Measurements from ENCODE around the gene PRR16.
A peak's percentile ranks its signal among the peaks of the same experiment; 100 is the strongest.
"Not testable (repeated sequence)": the region's sequence is repeated elsewhere in the genome, so short reads cannot be mapped to it uniquely, and the experiment has no call there.

PRR16 gene

DNA sequence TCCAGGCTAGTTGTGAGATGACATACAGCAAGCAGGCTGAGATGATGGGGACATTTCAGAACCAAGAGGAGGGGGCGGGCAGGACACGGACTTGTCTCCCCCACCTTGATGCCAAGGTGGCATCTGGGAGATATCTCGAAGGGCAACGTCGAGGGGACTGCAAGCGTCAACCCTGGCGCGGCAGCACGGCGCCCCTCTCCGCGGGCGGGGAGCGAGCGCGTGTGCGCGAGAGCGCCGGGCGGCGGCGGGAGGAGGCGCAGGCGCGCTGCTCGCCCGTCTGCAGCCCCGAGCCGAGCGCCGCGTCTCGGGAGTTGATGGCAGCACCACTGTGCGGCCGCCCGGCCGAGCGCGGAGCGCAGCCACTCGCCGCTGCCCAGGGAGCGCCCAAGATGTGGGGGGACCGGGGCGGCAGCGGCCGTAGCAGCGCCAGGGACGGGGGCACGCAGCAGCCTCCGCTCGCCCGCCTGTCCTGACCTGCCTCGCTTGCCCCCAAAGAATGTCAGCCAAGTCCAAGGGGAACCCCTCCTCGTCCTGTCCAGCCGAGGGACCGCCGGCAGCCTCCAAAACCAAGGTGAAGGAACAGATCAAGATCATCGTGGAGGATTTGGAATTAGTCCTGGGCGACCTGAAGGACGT lies at the start of gene PRR16:
Gene PRR16, plus strand, starts transcription at position 310 of the 636 bp plus-strand sequence.
- DNase-seq (ENCODE audit: low read depth) = peak; percentile 42
- TF ChIP-seq, protein P1, sequence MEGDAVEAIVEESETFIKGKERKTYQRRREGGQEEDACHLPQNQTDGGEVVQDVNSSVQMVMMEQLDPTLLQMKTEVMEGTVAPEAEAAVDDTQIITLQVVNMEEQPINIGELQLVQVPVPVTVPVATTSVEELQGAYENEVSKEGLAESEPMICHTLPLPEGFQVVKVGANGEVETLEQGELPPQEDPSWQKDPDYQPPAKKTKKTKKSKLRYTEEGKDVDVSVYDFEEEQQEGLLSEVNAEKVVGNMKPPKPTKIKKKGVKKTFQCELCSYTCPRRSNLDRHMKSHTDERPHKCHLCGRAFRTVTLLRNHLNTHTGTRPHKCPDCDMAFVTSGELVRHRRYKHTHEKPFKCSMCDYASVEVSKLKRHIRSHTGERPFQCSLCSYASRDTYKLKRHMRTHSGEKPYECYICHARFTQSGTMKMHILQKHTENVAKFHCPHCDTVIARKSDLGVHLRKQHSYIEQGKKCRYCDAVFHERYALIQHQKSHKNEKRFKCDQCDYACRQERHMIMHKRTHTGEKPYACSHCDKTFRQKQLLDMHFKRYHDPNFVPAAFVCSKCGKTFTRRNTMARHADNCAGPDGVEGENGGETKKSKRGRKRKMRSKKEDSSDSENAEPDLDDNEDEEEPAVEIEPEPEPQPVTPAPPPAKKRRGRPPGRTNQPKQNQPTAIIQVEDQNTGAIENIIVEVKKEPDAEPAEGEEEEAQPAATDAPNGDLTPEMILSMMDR (IDR thresholded peaks at IDR 0.05; ENCODE audit: insufficient read depth, low read depth, low read length, missing control alignments) = peak; percentile 11
- H3K4me3 ChIP-seq (ENCODE audit: low read depth, low read length) = peak within 1 kb of the TSS; percentile 37

DNA sequence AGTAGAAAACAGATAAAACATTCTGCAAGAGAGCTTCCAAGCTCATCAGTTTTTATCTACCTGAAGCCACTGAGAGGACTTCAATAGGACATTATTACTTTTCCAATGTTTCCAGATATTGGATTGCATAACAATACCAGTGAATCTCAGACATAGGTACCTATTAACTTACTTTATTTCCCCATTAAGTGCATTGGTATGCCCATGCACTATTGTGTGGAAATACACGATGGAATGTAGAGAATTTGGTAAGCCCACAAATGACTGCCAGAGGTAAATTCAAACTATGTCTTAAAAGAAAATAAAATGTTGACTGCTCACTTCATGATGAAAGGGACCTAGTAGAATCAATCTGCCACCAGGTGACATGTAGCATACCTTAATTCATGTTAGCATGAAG lies 48.1 kb upstream of the PRR16 start:
- no peak overlapping the region for H3K4me3 ChIP-seq (ENCODE audit: low read depth, low read length)
- DNase-seq (ENCODE audit: low read depth) = no peak
- TF ChIP-seq, protein P1 (IDR thresholded peaks at IDR 0.05; ENCODE audit: insufficient read depth, low read depth, low read length, missing control alignments) = no peak

DNA sequence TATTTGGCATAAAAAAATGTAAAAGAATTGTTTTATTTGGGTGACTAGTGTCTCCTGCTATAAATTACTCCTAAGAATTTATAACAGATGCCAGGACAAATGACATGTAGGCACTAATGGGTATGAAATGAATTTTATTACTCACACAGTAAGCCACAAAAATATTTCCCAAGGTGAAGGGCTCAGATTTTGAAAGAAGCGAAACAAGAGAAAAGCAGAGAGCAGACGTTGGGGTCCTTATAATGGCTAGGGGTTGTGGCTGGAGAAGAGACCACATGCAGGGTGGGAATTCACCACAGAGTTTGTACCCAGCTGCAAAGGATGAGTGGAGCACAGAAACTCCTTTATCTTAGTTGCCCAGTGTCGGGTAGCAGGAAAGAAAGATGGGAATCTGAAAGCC lies 45.0 kb upstream of the PRR16 start:
- TF ChIP-seq, protein P1 (IDR thresholded peaks at IDR 0.05; ENCODE audit: insufficient read depth, low read depth, low read length, missing control alignments) = no peak
- no peak for DNase-seq (ENCODE audit: low read depth)
- H3K4me3 ChIP-seq (ENCODE audit: low read depth, low read length) = no peak overlapping the region

DNA sequence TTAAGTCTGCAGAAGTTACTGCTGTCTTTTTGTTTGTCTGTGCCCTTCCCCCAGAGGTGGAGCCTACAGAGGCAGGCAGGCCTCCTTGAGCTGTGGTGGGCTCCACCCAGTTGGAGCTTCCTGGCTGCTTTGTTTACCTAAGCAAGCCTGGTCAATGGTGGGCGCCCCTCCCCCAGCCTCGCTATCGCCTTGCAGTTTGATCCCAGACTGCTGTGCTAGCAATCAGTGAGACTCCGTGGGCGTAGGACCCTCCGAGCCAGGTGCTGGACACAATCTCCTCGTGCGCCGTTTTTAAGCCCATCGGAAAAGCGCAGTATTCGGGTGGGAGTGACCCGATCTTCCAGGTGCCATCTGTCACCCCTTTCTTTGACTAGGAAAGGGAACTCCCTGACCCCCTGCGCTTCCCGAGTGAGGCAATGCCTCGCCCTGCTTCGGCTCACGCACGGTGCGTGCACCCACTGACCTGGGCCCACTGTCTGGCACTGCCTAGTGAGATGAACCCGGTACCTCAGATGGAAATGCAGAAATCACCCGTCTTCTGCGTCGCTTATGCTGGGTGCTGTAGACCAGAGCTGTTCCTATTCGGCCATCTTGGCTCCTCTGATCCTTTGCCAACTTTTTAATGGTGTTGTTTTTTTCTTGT lies 37.3 kb upstream of the PRR16 start:
- not testable (repeated sequence) for DNase-seq (ENCODE audit: low read depth); H3K4me3 ChIP-seq (ENCODE audit: low read depth, low read length)

DNA sequence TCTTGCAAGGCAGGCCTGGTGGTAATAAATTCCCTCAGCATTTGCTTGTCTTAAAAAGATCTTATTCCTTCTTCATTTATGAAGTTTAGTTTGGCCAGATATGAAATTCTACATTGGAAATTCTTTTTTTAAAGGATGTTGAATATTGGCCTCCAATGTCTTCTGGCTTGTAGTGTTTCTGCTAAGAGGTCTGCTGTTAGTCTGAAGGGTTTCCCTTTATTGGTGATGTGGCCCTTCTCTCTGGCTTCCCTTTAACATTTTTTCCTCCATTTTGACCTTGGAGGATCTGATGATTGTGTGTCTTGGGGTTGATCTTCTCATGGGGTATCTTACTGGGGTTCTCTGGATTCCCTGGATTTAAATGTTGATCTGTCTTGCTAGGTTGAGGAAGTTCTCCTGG lies 33.5 kb upstream of the PRR16 start:
- no peak for DNase-seq (ENCODE audit: low read depth)
- H3K4me3 ChIP-seq (ENCODE audit: low read depth, low read length) = no peak overlapping the region
- TF ChIP-seq, protein P1 (IDR thresholded peaks at IDR 0.05; ENCODE audit: insufficient read depth, low read depth, low read length, missing control alignments) = no peak

DNA sequence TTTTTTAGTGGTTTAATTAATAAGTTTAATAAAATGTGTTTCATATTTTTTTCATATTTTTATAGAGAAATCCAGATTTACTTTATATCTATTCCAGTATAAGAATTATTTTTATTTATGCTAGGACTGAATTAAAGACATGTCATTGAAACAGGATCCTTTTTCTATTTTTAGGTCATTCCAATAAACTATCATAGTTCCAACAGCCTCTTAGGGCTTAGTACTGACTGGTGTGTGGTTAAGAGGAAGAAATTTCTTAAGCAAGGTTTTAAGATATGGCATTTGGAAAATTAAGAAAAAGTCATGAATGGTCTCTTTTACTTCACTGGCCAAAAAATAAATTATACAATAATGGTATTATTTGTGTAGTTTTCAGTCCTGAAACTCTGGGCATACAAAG lies 31.2 kb upstream of the PRR16 start:
- H3K4me3 ChIP-seq (ENCODE audit: low read depth, low read length) = no peak overlapping the region
- no peak for DNase-seq (ENCODE audit: low read depth)
- TF ChIP-seq, protein P1 (IDR thresholded peaks at IDR 0.05; ENCODE audit: insufficient read depth, low read depth, low read length, missing control alignments) = no peak

DNA sequence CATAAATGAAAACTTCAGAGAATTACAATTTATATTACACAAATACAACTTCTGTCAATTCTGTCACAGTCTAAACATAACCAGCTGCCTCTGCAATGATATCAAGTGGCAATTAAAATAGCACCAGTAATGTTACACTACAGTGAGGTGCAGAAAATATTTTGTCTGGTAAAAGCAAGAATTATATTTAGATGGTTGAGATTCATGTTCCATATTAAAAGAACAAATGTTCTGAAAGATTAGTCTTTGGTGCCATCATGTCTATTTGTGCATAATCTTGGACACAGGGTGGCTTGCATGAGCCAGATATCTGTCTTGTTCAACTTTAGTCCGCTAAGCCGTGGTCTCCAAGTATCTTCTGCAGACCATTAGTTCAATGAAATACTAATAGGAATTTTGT lies 29.0 kb upstream of the PRR16 start:
- TF ChIP-seq, protein P1 (IDR thresholded peaks at IDR 0.05; ENCODE audit: insufficient read depth, low read depth, low read length, missing control alignments) = no peak
- DNase-seq (ENCODE audit: low read depth) = no peak
- no peak overlapping the region for H3K4me3 ChIP-seq (ENCODE audit: low read depth, low read length)

All from GM12865 (cell line).